Activated CD4-positive, alpha-beta T cell treated with anti-CD3 and anti-CD28 coated beads, Interleukin-2, amount 10 ng/mL, durations not matched to agents 24 days and 14 days (primary cell): ENCODE measurements around the gene GPRIN3. TPM values are rescaled to one million over a fixed set of nuclear protein-coding genes. Genes with fewer than 3 reads are reported as not detected.
A peak's percentile ranks its signal among the peaks of the same experiment; 100 is the strongest.
"Not testable (repeated sequence)": the region's sequence is repeated elsewhere in the genome, so short reads cannot be mapped to it uniquely, and the experiment has no call there.

Experiments
- DNase-seq: peaks from one replicate; pipeline ENCODE4 v3.0.0; 2022
- H3K27ac Mint-ChIP-seq: one replicate; pipeline ENCODE4 v1.8.0; 2022; ENCODE audit warnings: mild to moderate bottlenecking, mixed read lengths
- H3K27me3 Mint-ChIP-seq: one replicate; pipeline ENCODE4 v1.8.0; 2022; ENCODE audit warnings: mixed read lengths
- H3K36me3 Mint-ChIP-seq: one replicate; pipeline ENCODE4 v1.8.0; 2022; ENCODE audit warnings: low read depth, mild to moderate bottlenecking, mixed read lengths
- H3K4me1 Mint-ChIP-seq: one replicate; pipeline ENCODE4 v1.8.0; 2021; ENCODE audit warnings: mixed read lengths
- H3K4me3 Mint-ChIP-seq: one replicate; pipeline ENCODE4 v1.8.0; 2022; ENCODE audit warnings: mild to moderate bottlenecking, moderate library complexity, mixed read lengths
- H3K9me3 Mint-ChIP-seq: one replicate; pipeline ENCODE4 v1.8.0; 2021; ENCODE audit warnings: mixed read lengths
- intact Hi-C: fragments of 100-400 bp; cut with micrococcal nuclease; formaldehyde crosslinking; loops from one replicate; pipeline ENCODE4 v1.15.1; 2023
- total RNA-seq: library from RNA; stranded (reverse); gene quantifications from 2 replicates; pipeline ENCODE4 v1.2.3, GENCODE V29; 2022

The GPRIN3 gene
- total RNA-seq, 1 donor from 2014 or later, result 26.2 TPM

DNA sequence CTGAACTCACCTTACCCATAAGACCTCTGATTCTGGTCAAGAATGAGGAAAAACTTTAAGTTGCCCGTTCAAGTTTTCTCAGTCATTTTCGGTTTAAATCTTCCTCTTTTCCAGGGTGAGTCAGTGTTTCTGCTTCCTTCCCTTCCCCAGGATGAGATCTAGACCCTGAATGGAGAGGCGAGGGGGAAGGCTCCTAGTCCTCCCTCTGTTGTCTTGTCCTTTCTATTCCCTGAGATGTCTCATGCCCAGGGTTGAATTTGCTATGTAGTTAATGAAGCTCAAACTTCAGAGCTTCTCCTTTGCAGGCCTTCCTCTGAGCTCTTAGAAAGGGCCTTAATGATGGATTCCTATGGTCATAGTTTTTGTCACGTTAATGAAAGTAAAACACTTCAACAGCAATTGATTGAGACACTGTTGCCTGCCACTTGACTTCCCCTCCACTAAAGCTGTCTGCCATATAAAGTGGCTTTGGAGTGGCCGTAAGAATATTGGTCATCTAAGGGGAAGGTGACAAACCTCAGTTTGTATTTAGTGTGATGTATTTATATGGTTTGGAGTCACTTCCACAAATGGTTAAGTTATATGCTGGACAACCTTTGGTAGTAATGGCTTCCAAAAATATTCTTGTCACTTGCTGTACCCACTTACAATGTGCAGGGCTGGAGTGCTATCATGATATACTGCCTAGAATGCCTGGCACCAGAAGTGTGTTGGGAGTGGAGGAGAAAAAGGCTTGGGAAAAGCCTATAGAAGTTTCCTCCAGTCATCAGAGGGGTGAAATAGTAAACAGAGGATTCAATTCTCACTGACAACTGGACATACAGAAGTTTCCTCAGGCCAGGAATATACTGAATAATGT, 24.3 kb upstream of the GPRIN3 start:
- H3K4me3 Mint-ChIP-seq, result no peak overlapping the region
- H3K4me1 Mint-ChIP-seq, result peaks cover 17% of the 10 kb centered on the region
- H3K36me3 Mint-ChIP-seq, result peaks cover 6% of the 10 kb centered on the region
- no peaks in the 10 kb centered on the region for H3K27me3 Mint-ChIP-seq
- DNase-seq, result no peak
- peaks cover 19% of the 10 kb centered on the region for H3K9me3 Mint-ChIP-seq
- intact Hi-C loops, result no loop called here
- H3K27ac Mint-ChIP-seq, result no peak overlapping the region

DNA sequence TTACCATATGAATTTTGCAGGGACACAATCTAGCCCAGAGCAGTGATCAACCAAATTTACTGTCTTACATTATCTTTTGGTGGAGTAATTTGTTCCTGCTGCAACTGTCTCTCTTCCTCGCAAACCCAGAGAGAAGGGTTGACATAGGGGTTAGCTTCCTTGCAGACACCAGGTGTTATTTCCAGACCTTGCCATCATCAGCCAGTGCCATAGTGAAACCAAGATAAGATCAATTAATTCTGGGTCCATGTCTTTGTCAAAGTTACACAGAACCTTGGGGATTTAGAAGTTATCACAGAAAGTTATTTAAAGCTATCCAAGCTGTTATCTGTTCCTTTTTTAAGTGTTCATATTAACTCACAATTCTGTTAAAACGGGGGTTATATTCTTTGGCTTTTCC, 23.6 kb upstream of the GPRIN3 start:
- no peak overlapping the region for H3K4me3 Mint-ChIP-seq
- H3K27me3 Mint-ChIP-seq, result no peaks in the 10 kb centered on the region
- no peak overlapping the region for H3K27ac Mint-ChIP-seq
- H3K36me3 Mint-ChIP-seq, result peaks cover 6% of the 10 kb centered on the region
- intact Hi-C loops, result no loop called here
- DNase-seq, result no peak
- H3K9me3 Mint-ChIP-seq, result peaks cover 19% of the 10 kb centered on the region
- peaks cover 15% of the 10 kb centered on the region for H3K4me1 Mint-ChIP-seq

DNA sequence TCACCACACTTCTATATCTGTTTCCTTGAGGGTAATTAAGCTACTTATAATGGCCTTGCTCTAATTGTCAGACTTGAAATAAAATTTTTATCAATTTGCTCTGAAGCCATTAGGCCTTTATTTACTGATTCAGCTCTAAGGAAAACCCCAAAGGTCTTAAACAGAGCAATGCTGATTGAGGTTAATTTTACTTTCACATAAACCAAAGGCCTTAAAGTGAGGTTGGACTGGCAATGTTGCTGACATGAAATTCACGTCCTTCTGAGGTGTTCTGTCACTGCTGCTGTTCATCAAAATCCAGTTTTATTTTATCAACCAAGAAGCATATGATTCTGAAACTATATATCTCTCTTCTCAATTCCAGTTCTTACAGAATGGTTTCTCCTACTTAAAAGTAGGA, 21.7 kb upstream of the GPRIN3 start:
- Mint-ChIP-seq H3K4me3 (no peak overlapping the region), H3K36me3 (peaks cover 6% of the 10 kb centered on the region), H3K9me3 (peaks cover 19% of the 10 kb centered on the region), H3K27me3 (no peaks in the 10 kb centered on the region), H3K27ac (no peak overlapping the region), H3K4me1 (peaks cover 22% of the 10 kb centered on the region)
- DNase-seq, result no peak
- intact Hi-C loops, result no loop called here

DNA sequence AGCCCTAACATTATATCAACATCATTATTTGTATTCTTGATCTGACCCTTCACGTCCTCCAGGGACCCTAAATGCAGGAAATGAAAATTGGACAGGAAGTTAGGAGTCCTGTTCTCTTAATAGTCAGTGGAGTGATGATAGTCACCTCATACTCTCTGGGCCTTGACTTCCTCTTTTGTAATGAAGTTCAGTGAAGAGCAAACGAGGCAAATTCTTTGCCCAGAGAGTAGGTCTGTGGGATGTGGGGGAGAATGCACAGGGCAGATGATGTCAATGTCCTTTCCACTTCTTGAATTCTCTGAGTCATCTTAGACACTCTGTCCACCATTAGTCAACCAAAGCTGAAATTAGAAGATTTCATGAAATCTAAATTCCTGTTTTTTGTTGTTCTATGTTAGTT, 17.1 kb upstream of the GPRIN3 start:
- DNase-seq, result no peak
- Mint-ChIP-seq H3K4me3 (no peak overlapping the region), H3K27me3 (no peaks in the 10 kb centered on the region), H3K9me3 (peaks cover 19% of the 10 kb centered on the region), H3K4me1 (peaks cover 31% of the 10 kb centered on the region), H3K36me3 (peaks cover 9% of the 10 kb centered on the region), H3K27ac (peak overlapping the region; percentile 58)
- intact Hi-C loops, result no loop called here

DNA sequence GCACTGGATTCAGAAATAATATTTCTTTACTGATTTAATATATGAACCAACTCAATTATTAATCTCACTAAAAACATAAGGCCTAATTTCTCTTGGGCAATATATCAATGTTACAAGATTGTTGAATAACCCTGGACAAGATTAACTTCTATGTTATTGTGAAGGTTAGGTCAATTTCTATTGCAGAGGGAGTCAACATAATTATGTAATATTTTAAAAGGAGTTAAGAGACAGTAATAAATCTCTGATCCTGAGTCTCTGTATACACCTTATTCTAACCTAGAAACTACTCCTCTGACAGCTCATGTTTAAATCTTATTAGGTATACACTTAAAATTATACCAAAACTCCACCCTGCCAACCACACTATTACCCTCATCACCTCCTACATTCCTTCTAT, 15.1 kb upstream of the GPRIN3 start:
- H3K4me1 Mint-ChIP-seq, result peaks cover 40% of the 10 kb centered on the region
- peaks cover 6% of the 10 kb centered on the region for H3K36me3 Mint-ChIP-seq
- no peak overlapping the region for H3K4me3 Mint-ChIP-seq
- no peak for DNase-seq
- peaks cover 17% of the 10 kb centered on the region for H3K9me3 Mint-ChIP-seq
- intact Hi-C loops, result no loop called here
- H3K27ac Mint-ChIP-seq, result no peak overlapping the region
- H3K27me3 Mint-ChIP-seq, result no peaks in the 10 kb centered on the region

DNA sequence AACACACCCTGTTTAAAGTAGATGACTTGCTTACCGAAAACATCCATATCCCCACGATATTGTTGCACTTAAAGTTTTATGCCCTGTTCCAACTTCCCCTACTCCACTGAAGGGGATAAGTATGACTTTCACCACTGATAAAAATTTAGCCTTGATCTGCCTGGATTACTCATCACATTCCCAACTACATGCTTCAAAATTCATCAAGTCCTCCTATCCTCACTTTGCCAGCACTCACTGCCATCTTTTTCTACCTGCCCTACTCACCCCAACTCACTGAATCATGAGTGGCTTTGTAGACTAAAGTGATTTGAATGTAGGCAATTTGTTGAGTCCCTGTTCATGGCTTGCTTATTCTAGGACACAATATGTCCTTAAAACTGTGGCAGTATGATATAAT, 12.2 kb upstream of the GPRIN3 start:
- Mint-ChIP-seq H3K9me3 (peaks cover 13% of the 10 kb centered on the region), H3K4me3 (no peak overlapping the region), H3K27me3 (no peaks in the 10 kb centered on the region), H3K27ac (no peak overlapping the region), H3K4me1 (peaks cover 53% of the 10 kb centered on the region), H3K36me3 (peaks cover 6% of the 10 kb centered on the region)
- intact Hi-C loops, result no loop called here
- no peak for DNase-seq

DNA sequence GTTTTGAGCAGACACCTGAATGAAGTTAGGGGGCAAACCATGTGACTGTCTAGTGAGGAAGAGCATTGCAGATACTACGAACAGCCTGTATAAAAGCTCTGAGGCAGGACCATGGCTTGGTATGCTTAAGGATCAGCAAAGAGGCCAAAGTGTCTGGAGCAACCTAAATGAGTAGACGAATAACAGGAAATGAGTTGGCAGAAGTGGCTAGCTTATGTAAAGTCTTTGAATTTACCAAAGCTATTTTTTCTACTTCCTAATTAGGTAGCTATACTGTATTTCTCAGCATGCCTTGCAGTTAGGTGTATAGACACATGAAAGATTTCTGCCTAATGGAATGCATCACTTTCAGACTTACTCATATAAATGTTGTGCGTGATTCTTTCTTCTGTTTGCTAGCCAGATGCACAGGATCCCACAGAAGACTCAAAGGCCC, 9.3 kb upstream of the GPRIN3 start:
- intact Hi-C loops, result loop anchor here (1.0 to 2.0 kb wide), 4 partner anchors 9 to 74 kb away; no protein-coding TSS in a partner anchor
- Mint-ChIP-seq H3K36me3 (peaks cover 6% of the 10 kb centered on the region), H3K4me1 (peaks cover 41% of the 10 kb centered on the region), H3K27me3 (no peaks in the 10 kb centered on the region), H3K9me3 (peaks cover 19% of the 10 kb centered on the region), H3K27ac (peak overlapping the region; percentile 88), H3K4me3 (peak overlapping the region; percentile 57)
- DNase-seq, result peak; percentile 76

DNA sequence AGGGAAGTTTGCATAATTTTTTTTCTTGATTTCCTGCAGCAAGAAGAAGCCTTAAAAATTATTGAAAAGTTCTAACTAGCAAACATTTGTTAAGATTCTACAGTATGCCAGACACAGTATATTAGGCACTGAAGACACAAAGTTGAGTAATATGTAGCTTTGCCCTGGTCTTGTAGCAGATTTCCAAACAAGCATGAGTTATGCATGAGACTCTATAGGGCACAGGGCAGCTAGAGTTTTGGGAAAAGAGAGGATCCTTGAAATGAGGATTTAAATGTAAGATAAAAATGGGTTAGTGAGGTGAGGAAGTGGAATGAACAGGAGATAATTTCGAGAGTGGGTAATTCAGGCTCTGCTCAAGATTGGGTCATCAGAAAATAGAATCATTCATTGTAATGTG, 8.6 kb upstream of the GPRIN3 start:
- Mint-ChIP-seq H3K4me1 (peaks cover 42% of the 10 kb centered on the region), H3K9me3 (peaks cover 15% of the 10 kb centered on the region), H3K36me3 (peaks cover 6% of the 10 kb centered on the region), H3K27ac (peak overlapping the region; percentile 88), H3K27me3 (no peaks in the 10 kb centered on the region), H3K4me3 (peak overlapping the region; percentile 57)
- intact Hi-C loops, result loop anchor here (2.0 kb wide), 2 partner anchors 15 to 31 kb away; no protein-coding TSS in a partner anchor
- DNase-seq, result no peak

DNA sequence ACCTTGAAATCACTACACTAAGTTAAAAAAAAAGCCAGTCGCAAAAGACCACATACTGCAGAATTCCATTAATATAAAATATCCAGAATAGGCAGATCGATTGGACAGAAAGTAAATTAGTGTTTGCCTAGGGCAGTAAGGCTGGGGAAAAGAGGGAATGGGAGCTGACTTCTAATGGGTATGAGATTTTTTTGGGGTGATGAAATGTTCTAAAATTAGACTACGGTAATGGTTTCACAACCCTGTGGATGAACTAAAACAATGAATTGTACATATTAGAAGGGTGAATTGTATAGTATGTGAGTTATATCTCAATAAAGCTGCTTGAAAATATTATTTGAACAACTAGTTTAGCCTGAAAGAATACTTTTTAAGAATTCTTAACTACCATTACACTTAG, 6.7 kb upstream of the GPRIN3 start:
- no peak overlapping the region for H3K27ac Mint-ChIP-seq
- H3K4me1 Mint-ChIP-seq, result peaks cover 50% of the 10 kb centered on the region
- no peaks in the 10 kb centered on the region for H3K36me3 Mint-ChIP-seq
- no peak for DNase-seq
- intact Hi-C loops, result no loop called here
- no peaks in the 10 kb centered on the region for H3K27me3 Mint-ChIP-seq
- no peak overlapping the region for H3K4me3 Mint-ChIP-seq
- H3K9me3 Mint-ChIP-seq, result peaks cover 6% of the 10 kb centered on the region

DNA sequence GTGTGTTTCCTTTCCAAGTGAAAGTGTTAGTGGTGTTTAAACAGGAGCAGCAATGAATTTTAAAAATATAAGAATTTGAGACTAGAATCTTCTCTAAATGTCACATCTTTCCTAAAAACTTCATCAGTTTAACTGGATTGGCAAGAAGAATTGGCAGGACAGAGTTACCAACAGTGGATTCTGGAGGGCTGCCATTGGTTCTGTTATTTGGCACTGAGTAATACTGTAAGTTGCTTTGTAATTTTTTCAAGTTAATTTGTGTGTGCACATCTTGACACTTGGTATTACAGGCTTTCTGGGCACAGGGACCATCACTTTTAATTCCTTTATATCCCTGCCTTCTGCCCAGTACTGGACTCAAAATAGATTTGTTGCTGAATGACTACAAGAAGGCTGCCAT, 4.5 kb upstream of the GPRIN3 start:
- Mint-ChIP-seq H3K4me1 (peaks cover 40% of the 10 kb centered on the region), H3K4me3 (no peak overlapping the region), H3K36me3 (peaks cover 2% of the 10 kb centered on the region), H3K9me3 (peaks cover 6% of the 10 kb centered on the region), H3K27me3 (no peaks in the 10 kb centered on the region), H3K27ac (no peak overlapping the region)
- intact Hi-C loops, result no loop called here
- DNase-seq, result no peak

DNA sequence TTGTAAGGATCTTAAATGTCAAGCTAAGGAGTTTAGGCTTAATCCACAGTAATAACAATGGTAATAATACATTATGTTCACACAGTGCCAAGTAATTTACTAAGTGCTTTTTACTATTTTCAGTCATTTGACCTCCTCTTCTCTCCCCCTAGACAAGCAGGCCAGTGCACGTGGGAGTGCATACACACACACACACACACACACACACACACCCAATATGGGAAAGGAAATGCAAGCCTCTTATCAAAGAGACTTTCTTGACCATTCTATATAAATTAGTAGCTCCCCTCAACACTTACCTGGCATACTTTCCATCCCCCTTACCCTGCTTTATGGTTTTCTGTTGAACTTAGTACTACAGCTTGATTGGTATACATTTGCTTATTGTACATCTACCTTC, 3.8 kb upstream of the GPRIN3 start:
- peaks cover 37% of the 10 kb centered on the region for H3K4me1 Mint-ChIP-seq
- H3K9me3 Mint-ChIP-seq, result peaks cover 6% of the 10 kb centered on the region
- no peak overlapping the region for H3K4me3 Mint-ChIP-seq
- H3K36me3 Mint-ChIP-seq, result peaks cover 4% of the 10 kb centered on the region
- no peak for DNase-seq
- intact Hi-C loops, result no loop called here
- H3K27me3 Mint-ChIP-seq, result no peaks in the 10 kb centered on the region
- H3K27ac Mint-ChIP-seq, result no peak overlapping the region

DNA sequence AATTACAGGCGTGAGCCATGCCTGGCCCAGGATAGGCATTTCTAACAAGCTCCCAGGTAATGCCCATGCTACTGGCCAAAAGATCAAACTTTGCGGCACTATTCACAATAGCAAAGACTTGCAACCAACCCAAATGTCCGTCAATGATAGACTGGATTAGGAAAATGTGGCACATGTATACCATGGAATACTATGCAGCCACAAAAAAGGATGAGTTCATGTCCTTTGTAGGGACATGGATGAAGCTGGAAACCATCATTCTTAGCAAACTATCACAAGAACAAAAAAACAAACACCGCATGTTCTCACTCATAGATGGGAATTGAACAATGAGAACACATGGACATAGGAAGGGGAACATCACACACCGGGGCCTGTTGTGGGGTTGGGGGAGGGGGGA, 1.6 kb upstream of the GPRIN3 start:
- Mint-ChIP-seq H3K27ac (peak overlapping the region; percentile 15), H3K4me1 (peaks cover 45% of the 10 kb centered on the region), H3K36me3 (peaks cover 13% of the 10 kb centered on the region), H3K4me3 (peak overlapping the region; percentile 7)
- not testable (repeated sequence) for H3K9me3 Mint-ChIP-seq, H3K27me3 Mint-ChIP-seq, DNase-seq
- intact Hi-C loops, result loop anchor here (5.0 kb wide), 1 partner anchor 58 kb away; no protein-coding TSS in a partner anchor

DNA sequence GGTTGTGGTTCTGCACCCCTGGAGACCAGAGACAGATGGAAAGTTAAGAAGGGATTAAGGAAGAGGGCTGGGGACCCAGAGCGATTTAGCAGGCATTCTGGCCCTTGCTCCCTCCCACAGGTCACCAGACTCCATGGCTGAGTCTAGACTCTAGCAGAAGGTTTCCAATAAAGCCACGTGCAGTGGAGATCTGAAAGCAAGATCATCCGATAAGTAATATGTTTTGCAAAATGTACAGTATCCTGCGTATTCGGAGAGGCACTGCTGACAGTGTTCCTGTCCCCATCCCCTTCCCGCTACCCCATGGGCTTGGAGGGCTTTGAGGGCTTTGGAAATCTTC, 531 bp upstream of the GPRIN3 start:
- Mint-ChIP-seq H3K36me3 (peaks cover 20% of the 10 kb centered on the region), H3K4me3 (peak overlapping the region; percentile 89), H3K27ac (peak overlapping the region; percentile 95), H3K9me3 (peaks cover 4% of the 10 kb centered on the region), H3K4me1 (peaks cover 52% of the 10 kb centered on the region), H3K27me3 (no peaks in the 10 kb centered on the region)
- DNase-seq, result no peak
- intact Hi-C loops, result loop anchor here (1.0 to 5.0 kb wide), 2 partner anchors 9 to 59 kb away; no protein-coding TSS in a partner anchor

DNA sequence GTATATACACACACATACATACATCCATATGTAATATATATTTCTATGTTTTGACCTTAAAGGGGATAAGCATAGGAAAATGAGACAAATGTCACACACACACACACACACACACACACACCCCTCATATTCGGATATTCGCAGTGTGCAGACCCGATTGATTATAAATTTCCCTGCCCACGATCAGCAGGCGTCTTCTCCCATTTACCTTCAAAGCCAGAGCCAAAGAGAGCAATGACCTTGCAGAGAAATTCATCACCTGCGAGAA, 488 bp downstream of the GPRIN3 start:
- Mint-ChIP-seq H3K9me3 (no peaks in the 10 kb centered on the region), H3K36me3 (peaks cover 21% of the 10 kb centered on the region), H3K4me3 (peak overlapping the region; percentile 89), H3K27ac (peak overlapping the region; percentile 95), H3K27me3 (no peaks in the 10 kb centered on the region), H3K4me1 (peaks cover 55% of the 10 kb centered on the region)
- intact Hi-C loops, result loop anchor here (1.0 to 5.0 kb wide), 3 partner anchors 8 to 60 kb away; no protein-coding TSS in a partner anchor
- no peak for DNase-seq
